ENCODE data around the gene TEKTIP1. TPM values are rescaled to one million over a fixed set of nuclear protein-coding genes. Genes with fewer than 3 reads are reported as not detected.

The TEKTIP1 gene
- total and polyA plus RNA-seq, 10 of the 15 experiments (the other 5 are each of a cell fraction or from before 2014, with no cell fraction given), result 0.18 to 2.6 (median 0.60) TPM; not detected in 5

- TF ChIP-seq ZBTB11 (CRISPR knock-in tag; IDR thresholded peaks at IDR 0.05) (no peak), SPI1 (IDR thresholded peaks at IDR 0.05; ENCODE audit: borderline replicate concordance, insufficient read depth, low read depth, low read length) (no peak), KLF5 (IDR thresholded peaks at IDR 0.05; ENCODE audit: partially characterized antibody) (peak; percentile 100), CREB1 (IDR thresholded peaks at IDR 0.05; ENCODE audit: low read depth) (no peak; the same call in 1 of the 2 replicates), CEBPZ (IDR thresholded peaks at IDR 0.05; ENCODE audit: low read depth, low read length) (no peak), EZH2 (IDR thresholded peaks at IDR 0.05; ENCODE audit: borderline replicate concordance, control insufficient read depth, low read depth, low read length) (no peak), FOS (IDR thresholded peaks at IDR 0.05; ENCODE audit: borderline replicate concordance, extremely low read depth, insufficient read length) (no peak), NFIC (IDR thresholded peaks at IDR 0.05; ENCODE audit: low read depth, low read length) (peak; percentile 74; the same call in 1 of the 2 replicates), ZNF217 (IDR thresholded peaks at IDR 0.05) (no peak), PML (IDR thresholded peaks at IDR 0.05; ENCODE audit: low read length) (no peak), USF1 (IDR thresholded peaks at IDR 0.05; ENCODE audit: borderline replicate concordance, extremely low read length, insufficient read depth, low read depth, low read length) (peak; percentile 99), NR2F1 (conservative IDR thresholded peaks at IDR 0.05) (peak; percentile 74), HDAC6 (IDR thresholded peaks at IDR 0.05; ENCODE audit: unreplicated experiment) (no peak), HDAC2 (IDR thresholded peaks at IDR 0.05) (no peak; the same call in 1 of the 2 replicates), CHD4 (IDR thresholded peaks at IDR 0.05) (no peak), GATAD2B (conservative IDR thresholded peaks at IDR 0.05; ENCODE audit: low read depth) (peak; percentile 75; the same call in 1 of the 2 replicates), ZBTB33 (IDR thresholded peaks at IDR 0.05) (peak; percentile 63; the same call in 1 of the 2 replicates), STAT3 (IDR thresholded peaks at IDR 0.05; ENCODE audit: low read depth, low read length) (no peak), BACH1 (IDR thresholded peaks at IDR 0.05; ENCODE audit: borderline replicate concordance) (peak; percentile 75; the same call in 1 of the 2 replicates), RB1 (IDR thresholded peaks at IDR 0.05; ENCODE audit: borderline replicate concordance) (peak; percentile 96), POLR2AphosphoS5 (IDR thresholded peaks at IDR 0.05; ENCODE audit: low read length) (peak; percentile 82)
Measured at GRCh38 chr19:3500429-3501101, 38.4 kb upstream of the TEKTIP1 start, which contains the start of gene DOHH (continued).
